OCI-LY1 (cell line): ENCODE results near the gene JOSD1.

Experiments used
- H2AFZ ChIP-seq: fragments of 200-600 bp; sonication (generic), shearing (Covaris generic); 2 replicates; pipeline ENCODE4 v1.6.0; 2014; ENCODE audit warnings: antibody characterized with exemption, mild to moderate bottlenecking, low read length
- H3F3A ChIP-seq: fragments of 200-600 bp; sonication (generic), shearing (Covaris generic); 2 replicates; pipeline ENCODE4 v1.6.0; 2014; ENCODE audit warnings: mild to moderate bottlenecking, antibody characterized with exemption, low read length, moderate library complexity; ENCODE audit not compliant: insufficient read depth
- H3K27ac ChIP-seq: fragments of 200-600 bp; sonication (generic); 2 replicates; pipeline ENCODE4 v1.5.1; 2014; ENCODE audit warnings: low read length, mixed run types, mild to moderate bottlenecking, low read depth; ENCODE audit not compliant: poor library complexity, severe bottlenecking
- H3K27me3 ChIP-seq: fragments of 200-600 bp; sonication (generic); 2 replicates; pipeline ENCODE4 v1.6.0; 2014; ENCODE audit warnings: antibody characterized with exemption, mild to moderate bottlenecking, low read length, moderate library complexity; ENCODE audit not compliant: insufficient read depth
- H3K36me3 ChIP-seq: fragments of 200-600 bp; sonication (generic); 2 replicates; pipeline ENCODE4 v1.6.1; 2014; ENCODE audit warnings: mild to moderate bottlenecking, antibody characterized with exemption, low read length, moderate library complexity, mixed read lengths; ENCODE audit not compliant: insufficient read depth
- H3K4me1 ChIP-seq: fragments of 200-600 bp; sonication (generic); 2 replicates; pipeline ENCODE4 v1.5.1; 2014; ENCODE audit warnings: mild to moderate bottlenecking, low read length, moderate library complexity; ENCODE audit not compliant: insufficient read depth, severe bottlenecking
- H3K4me2 ChIP-seq: fragments of 200-600 bp; sonication (generic), shearing (Covaris generic); 2 replicates; pipeline ENCODE4 v1.6.1; 2014; ENCODE audit warnings: low read length
- H3K4me3 ChIP-seq: fragments of 200-600 bp; sonication (generic); 2 replicates; pipeline ENCODE4 v1.5.1; 2014; ENCODE audit warnings: low read length, low read depth, mild to moderate bottlenecking, mixed read lengths; ENCODE audit not compliant: poor library complexity, severe bottlenecking
- H3K79me2 ChIP-seq: fragments of 200-600 bp; shearing (Covaris generic); 2 replicates; pipeline ENCODE4 v1.6.1; 2016; ENCODE audit warnings: mixed run types, low read length, mixed read lengths; ENCODE audit not compliant: insufficient read depth
- H3K9ac ChIP-seq: fragments of 200-600 bp; sonication (generic), shearing (Covaris generic); 2 replicates; pipeline ENCODE4 v1.6.1; 2014; ENCODE audit warnings: mild to moderate bottlenecking, low read length, mixed read lengths
- H3K9me2 ChIP-seq: fragments of 200-600 bp; sonication (generic), shearing (Covaris generic); 2 replicates; pipeline ENCODE4 v1.6.1; 2014; ENCODE audit warnings: low read depth, mild to moderate bottlenecking, low read length, mixed read lengths
- H3K9me3 ChIP-seq: fragments of 200-600 bp; shearing (Covaris generic); 2 replicates; pipeline ENCODE4 v1.6.1; 2014; ENCODE audit warnings: low read length, mixed read lengths
- H4K20me1 ChIP-seq: fragments of 200-600 bp; sonication (generic), shearing (Covaris generic); 2 replicates; pipeline ENCODE4 v1.6.0; 2016; ENCODE audit warnings: mild to moderate bottlenecking, low read length; ENCODE audit not compliant: insufficient read depth
- CTCF ChIP-seq: fragments of 200-600 bp; sonication (generic), shearing (Covaris generic); IDR thresholded peaks from 2 replicates; pipeline ENCODE4 v1.5.1; 2017; ENCODE audit warnings: mild to moderate bottlenecking, antibody characterized with exemption, low read length, moderate library complexity, mixed read lengths
- EZH2 ChIP-seq: fragments of 200-600 bp; sonication (generic), shearing (Covaris generic); IDR thresholded peaks from 2 replicates; pipeline ENCODE4 v1.8.0; 2017; ENCODE audit warnings: borderline replicate concordance, mixed run types, mild to moderate bottlenecking, antibody characterized with exemption, low read length, moderate library complexity, mixed read lengths

The JOSD1 gene

GRCh38 chr22:38685761-38686160 lies 15.0 kb downstream of the JOSD1 start:
- Histone ChIP-seq H3F3A (no peaks in the 10 kb centered on the region), H3K4me1 (peaks cover 13% of the 10 kb centered on the region), H4K20me1 (no peaks in the 10 kb centered on the region), H3K79me2 (peaks cover 8% of the 10 kb centered on the region), H3K9me2 (no peaks in the 10 kb centered on the region), H3K9ac (no peak overlapping the region), H3K9me3 (no peaks in the 10 kb centered on the region), H3K36me3 (peaks cover 67% of the 10 kb centered on the region), H3K27ac (no peak overlapping the region), H3K4me2 (no peak overlapping the region), H3K27me3 (no peaks in the 10 kb centered on the region), H3K4me3 (no peak overlapping the region), H2AFZ (no peak overlapping the region)
- TF ChIP-seq CTCF, result no peak
- TF ChIP-seq EZH2, result no peak

- Histone ChIP-seq H3K9ac (no peak overlapping the region), H3K9me3 (no peaks in the 10 kb centered on the region), H3K79me2 (peaks cover 8% of the 10 kb centered on the region), H4K20me1 (no peaks in the 10 kb centered on the region), H3K4me2 (no peak overlapping the region), H3K4me3 (no peak overlapping the region), H3K36me3 (peaks cover 65% of the 10 kb centered on the region), H3K4me1 (peaks cover 13% of the 10 kb centered on the region), H3K27ac (no peak overlapping the region), H3F3A (no peaks in the 10 kb centered on the region), H3K9me2 (no peaks in the 10 kb centered on the region), H3K27me3 (no peaks in the 10 kb centered on the region), H2AFZ (no peak overlapping the region)
- TF ChIP-seq CTCF (no peak), EZH2 (no peak)
Observed at GRCh38 chr22:38684895-38685294, 15.8 kb downstream of the JOSD1 start.

GRCh38 chr22:38681582-38682335 lies 19.0 kb downstream of the JOSD1 start, which contains the start of gene TOMM22:
TOMM22 (plus strand) TSS chr22:38681957; CDS start chr22:38681979, 22 bp downstream.
- Histone ChIP-seq H3K4me1 (peaks cover 13% of the 10 kb centered on the region), H3K79me2 (peaks cover 8% of the 10 kb centered on the region), H3K27ac (no peak within 1 kb of the TSS), H3K36me3 (peaks cover 41% of the 10 kb centered on the region), H3K9me2 (no peaks in the 10 kb centered on the region), H3F3A (no peaks in the 10 kb centered on the region), H3K9ac (peak within 1 kb of the TSS; percentile 84), H3K9me3 (no peaks in the 10 kb centered on the region), H2AFZ (peak within 1 kb of the TSS; percentile 52), H4K20me1 (no peaks in the 10 kb centered on the region), H3K27me3 (no peaks in the 10 kb centered on the region), H3K4me2 (peak within 1 kb of the TSS; percentile 99), H3K4me3 (peak within 1 kb of the TSS; percentile 84)
- TF ChIP-seq EZH2 (no peak), CTCF (peak; percentile 87)
